A549 (cell line): ENCODE results near the gene COQ2. TPM values are rescaled to one million over a fixed set of nuclear protein-coding genes. Genes with fewer than 3 reads are reported as not detected.

Experiments
- ATAC-seq, 2 experiments: fragments of 200-7000 bp in 1 of 2; fragments of >200 bp in 1 of 2; cut with Nextera tagmentation in 1 of 2; cut with Tn5 transposase in 1 of 2; 3 replicates each; pipeline versions ENCODE4 v1.8.0 to v1.9.1; 2018 to 2020; ENCODE audit warnings: mild to moderate bottlenecking in 1 of 2, moderate library complexity in 1 of 2
- CTCF ChIA-PET: fragments of 300-600 bp; sonication (Branson Sonifier 250); formaldehyde crosslinking; extraction: SDS; loops from one replicate; lab custom pipeline; 2021; ENCODE audit warnings: antibody characterized with exemption, inconsistent platforms; lab: Yijun Ruan, JAX
- POLR2A ChIA-PET: fragments of 350-600 bp; formaldehyde crosslinking; extraction: SDS; loops from one replicate; lab custom pipeline; 2021; ENCODE audit warnings: antibody characterized with exemption, inconsistent platforms; lab: Yijun Ruan, JAX
- DNase-seq, 2 experiments: peaks; one replicate each; pipeline versions ENCODE4 v3.0.0 to v3.0.0-alpha.2; 2011 to 2016; ENCODE audit warnings: low read depth in 1 of 2, low spot score in 1 of 2
- FAIRE-seq: peaks from 2 replicates; lab custom pipeline; 2011; peaks lifted over from hg19 to GRCh38; lab: Jason Lieb, UNC
- H3K27ac ChIP-seq, 2 experiments: fragments of >200 bp; sonication (Bioruptor Twin); formaldehyde crosslinking; 3 replicates each; pipeline ENCODE4 v1.5.1; 2016 to 2017
- H3K4me1 ChIP-seq: fragments of >200 bp; sonication (Bioruptor Twin); formaldehyde crosslinking; 3 replicates; pipeline ENCODE4 v1.6.1; 2016
- H3K4me2 ChIP-seq: fragments of >200 bp; sonication (Bioruptor Twin); formaldehyde crosslinking; 3 replicates; pipeline ENCODE4 v1.6.1; 2016
- H3K4me3 ChIP-seq: fragments of >200 bp; sonication (Bioruptor Twin); formaldehyde crosslinking; 3 replicates; pipeline ENCODE4 v1.5.1; 2016
- H3K9me3 ChIP-seq: fragments of >200 bp; sonication (Bioruptor Twin); formaldehyde crosslinking; 3 replicates; pipeline ENCODE4 v1.6.1; 2016
- ATOH8 ChIP-seq: fragments of 250-450 bp; sonication (Bioruptor Pico); IDR thresholded peaks from 2 replicates; pipeline ENCODE4 v1.5.0; 2020; ENCODE audit warnings: low read depth, mild to moderate bottlenecking, moderate library complexity
- BCL3 ChIP-seq: fragments of >200 bp; sonication (Bioruptor Twin); formaldehyde crosslinking; IDR thresholded peaks from 3 replicates; pipeline ENCODE4 v1.6.1; 2016
- BHLHE40 ChIP-seq: IDR thresholded peaks from 2 replicates; pipeline ENCODE4 v1.6.1; 2012; ENCODE audit warnings: low read depth, low read length, inconsistent platforms
- CEBPB ChIP-seq, 2 experiments: fragments of >200 bp in 1 of 2; sonication (Bioruptor Twin) in 1 of 2; formaldehyde crosslinking in 1 of 2; IDR thresholded peaks; 2 replicates each; pipeline ENCODE4 v1.6.1; 2012 to 2016
- CHD4 ChIP-seq: fragments of 200-600 bp; sonication (generic); IDR thresholded peaks from 2 replicates; pipeline ENCODE4 v1.6.1; 2016; ENCODE audit warnings: antibody characterized with exemption, mild to moderate bottlenecking, borderline replicate concordance
- EHF ChIP-seq: fragments of 250-450 bp; sonication (Bioruptor Pico); IDR thresholded peaks from 2 replicates; pipeline ENCODE4 v1.5.0; 2020; ENCODE audit warnings: mild to moderate bottlenecking
- EP300 ChIP-seq, 2 experiments: fragments of >200 bp; sonication (Bioruptor Twin); formaldehyde crosslinking; IDR thresholded peaks; 2 replicates in 1 of 2; 3 replicates in 1 of 2; pipeline ENCODE4 v1.6.1; 2016 to 2017
- ESRRA ChIP-seq: fragments of 150-350 bp; IDR thresholded peaks from 2 replicates; pipeline ENCODE4 v1.6.1; 2014; ENCODE audit warnings: mild to moderate bottlenecking, low read length, borderline replicate concordance
- FOSB ChIP-seq: fragments of 250-450 bp; sonication (Bioruptor Pico); IDR thresholded peaks from 2 replicates; pipeline ENCODE4 v1.5.0; 2020; ENCODE audit warnings: mild to moderate bottlenecking, moderate library complexity
- FOSL2 ChIP-seq, 2 experiments: fragments of 450-650 bp in 1 of 2; fragments of >200 bp in 1 of 2; sonication (Bioruptor Twin) in 1 of 2; formaldehyde crosslinking; IDR thresholded peaks; 2 replicates each; pipeline versions ENCODE4 v1.5.0 to v1.6.1; 2016 to 2020; ENCODE audit warnings: mild to moderate bottlenecking in 1 of 2, moderate library complexity in 1 of 2
- GATA3 ChIP-seq: IDR thresholded peaks from 2 replicates; pipeline ENCODE4 v1.6.1; 2012; ENCODE audit warnings: borderline replicate concordance
- HEYL ChIP-seq: fragments of 250-450 bp; sonication (Bioruptor Pico); IDR thresholded peaks from 2 replicates; pipeline ENCODE4 v1.8.0; 2021; ENCODE audit warnings: mild to moderate bottlenecking, moderate library complexity
- JUN ChIP-seq, 2 experiments: fragments of >200 bp; sonication (Bioruptor Twin); formaldehyde crosslinking; IDR thresholded peaks; 2 replicates in 1 of 2; 3 replicates in 1 of 2; pipeline ENCODE4 v1.6.1; 2016 to 2017
- KDM1A ChIP-seq: fragments of 200-600 bp; sonication (generic); IDR thresholded peaks from 2 replicates; pipeline ENCODE4 v1.6.1; 2016; ENCODE audit warnings: low read depth, mild to moderate bottlenecking
- KDM5A ChIP-seq: fragments of 200-600 bp; sonication (generic); IDR thresholded peaks from 2 replicates; pipeline ENCODE4 v1.6.1; 2016; ENCODE audit warnings: antibody characterized with exemption, mild to moderate bottlenecking
- PHF8 ChIP-seq: fragments of 200-600 bp; sonication (generic); IDR thresholded peaks from 2 replicates; pipeline ENCODE4 v1.6.1; 2016; ENCODE audit warnings: low read depth, mild to moderate bottlenecking, antibody characterized with exemption, moderate library complexity, borderline replicate concordance
- POLR2A ChIP-seq: IDR thresholded peaks from 2 replicates; pipeline ENCODE4 v1.6.1; 2012; ENCODE audit warnings: mild to moderate bottlenecking, low read length
- RAD21 ChIP-seq, 2 experiments: fragments of >200 bp in 1 of 2; sonication (Bioruptor Twin) in 1 of 2; formaldehyde crosslinking in 1 of 2; IDR thresholded peaks in 1 of 2; conservative IDR thresholded peaks in 1 of 2; 2 replicates in 1 of 2; 3 replicates in 1 of 2; pipeline ENCODE4 v1.6.1; 2012 to 2018; ENCODE audit warnings: inconsistent platforms in 1 of 2
- RARB ChIP-seq: fragments of 250-450 bp; sonication (Bioruptor Pico); IDR thresholded peaks from 2 replicates; pipeline ENCODE4 v1.8.0; 2021; ENCODE audit warnings: mild to moderate bottlenecking, moderate library complexity
- SREBF2 ChIP-seq: fragments of 450-650 bp; IDR thresholded peaks from 2 replicates; pipeline ENCODE4 v1.6.1; 2014; ENCODE audit warnings: mild to moderate bottlenecking, moderate library complexity
- TFCP2L1 ChIP-seq: fragments of 250-450 bp; sonication (Bioruptor Pico); IDR thresholded peaks from 2 replicates; pipeline ENCODE4 v1.5.0; 2021; ENCODE audit warnings: mild to moderate bottlenecking
- TP53 ChIP-seq: fragments of 250-450 bp; sonication (Bioruptor Pico); IDR thresholded peaks from 2 replicates; pipeline ENCODE4 v1.5.0; 2021; ENCODE audit warnings: mild to moderate bottlenecking, moderate library complexity
- ZFP36 ChIP-seq: fragments of 450-650 bp; IDR thresholded peaks from 2 replicates; pipeline ENCODE4 v1.6.1; 2014; ENCODE audit warnings: borderline replicate concordance; ENCODE audit not compliant: partially characterized antibody
- ZNF302 ChIP-seq: fragments of 250-450 bp; sonication (Bioruptor Pico); IDR thresholded peaks from 2 replicates; pipeline ENCODE4 v1.9.0; 2021; ENCODE audit warnings: inconsistent platforms, mild to moderate bottlenecking, moderate library complexity
- WGBS: methylation state at CpG from one replicate; pipeline ENCODE4 v1.1.6; 2017; ENCODE audit errors: missing lambda C conversion rate; 5-methylcytosine and 5-hydroxymethylcytosine counted together
- polyA plus RNA-seq, 4 experiments: library from polyadenylated mRNA; depleted of rRNA in 3 of 4; stranded (reverse); fragments of >200 nt; fragmentation: RNase III in 1 of 4; extraction: RNeasy Plus Mini Kit Qiagen cat#74134 plus additional on column Dnase treatment in 1 of 4; gene quantifications; 2 replicates in 3 of 4; 3 replicates in 1 of 4; pipeline ENCODE4 v1.2.3, GENCODE V29; 2011 to 2017
- TF ChIP-seq, protein P1 (sequence below): IDR thresholded peaks from 2 replicates; pipeline ENCODE4 v1.6.1; 2012; ENCODE audit warnings: low read depth, borderline replicate concordance
- TF ChIP-seq, protein P2 (sequence below): fragments of >200 bp; sonication (Bioruptor Twin); formaldehyde crosslinking; IDR thresholded peaks from 2 replicates; pipeline ENCODE4 v1.6.1; 2016
- TF ChIP-seq, protein P3 (sequence below): IDR thresholded peaks from 2 replicates; pipeline ENCODE4 v1.6.1; 2012
- TF ChIP-seq, protein P4 (sequence below): fragments of 450-650 bp; IDR thresholded peaks from 2 replicates; pipeline ENCODE4 v1.6.1; 2014; ENCODE audit warnings: antibody characterized with exemption
- TF ChIP-seq, protein P5 (sequence below): IDR thresholded peaks from 2 replicates; pipeline ENCODE4 v1.6.1; 2012

The COQ2 gene
- polyA plus RNA-seq, 2 of the 4 experiments (the other 2 are of a cell fraction): 18.5 to 35.9 TPM

DNA sequence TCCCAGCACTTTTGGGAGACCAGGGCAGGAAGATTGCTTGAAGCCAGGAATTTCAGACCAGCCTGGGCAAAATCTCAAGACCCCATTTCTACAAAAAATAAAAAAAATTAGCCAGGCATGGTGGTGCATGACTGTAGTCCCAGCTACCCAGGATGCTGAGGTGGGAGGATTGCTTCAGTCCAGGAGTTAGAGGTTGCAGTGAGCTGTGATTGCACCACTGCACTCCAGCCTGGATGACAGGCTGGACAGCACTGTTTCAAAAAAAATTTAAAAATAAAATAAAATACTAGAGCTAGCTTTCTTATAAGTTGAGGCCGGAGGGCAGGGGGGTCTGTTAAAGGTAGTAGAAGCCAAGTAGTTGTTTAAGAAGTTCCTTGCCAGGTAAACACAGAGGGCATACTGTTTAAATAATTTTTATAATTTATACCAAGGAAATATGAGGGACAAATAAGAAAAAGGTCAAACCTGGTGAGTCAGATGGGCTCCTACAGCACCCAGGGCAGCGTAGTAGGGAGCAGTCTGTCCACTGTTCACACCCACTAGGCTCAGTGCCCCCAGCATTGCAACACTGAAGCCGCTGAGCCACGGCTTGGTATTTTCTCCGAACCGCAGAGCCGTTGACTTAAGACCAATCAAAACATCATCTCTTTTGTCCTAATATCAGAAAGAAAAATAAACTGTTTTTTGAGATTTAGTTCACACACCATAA is 17.3 kb downstream of the COQ2 start (continued):
- TF ChIP-seq, protein P1, sequence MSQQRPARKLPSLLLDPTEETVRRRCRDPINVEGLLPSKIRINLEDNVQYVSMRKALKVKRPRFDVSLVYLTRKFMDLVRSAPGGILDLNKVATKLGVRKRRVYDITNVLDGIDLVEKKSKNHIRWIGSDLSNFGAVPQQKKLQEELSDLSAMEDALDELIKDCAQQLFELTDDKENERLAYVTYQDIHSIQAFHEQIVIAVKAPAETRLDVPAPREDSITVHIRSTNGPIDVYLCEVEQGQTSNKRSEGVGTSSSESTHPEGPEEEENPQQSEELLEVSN: no peak
- TF ChIP-seq POLR2A (no peak), FOSB (CRISPR knock-in tag) (no peak), CHD4 (no peak), GATA3 (peak; percentile 59; the same call in 1 of the 2 replicates), ZNF302 (CRISPR knock-in tag) (no peak), PHF8 (no peak), FOSL2 (IDR thresholded peaks at IDR 0.05) (peak; percentile 49; the same call in 1 of the 2 replicates), FOSL2 (CRISPR knock-in tag; IDR thresholded peaks at IDR 0.05) (peak; percentile 66), EP300 (IDR thresholded peaks at IDR 0.05) (peak in 1 of 2 experiments; percentile 39; a peak in 1 of 5 replicates), BHLHE40 (no peak), EHF (CRISPR knock-in tag) (no peak), CEBPB (IDR thresholded peaks at IDR 0.05) (peak; percentile 71 to 90), SREBF2 (no peak), TP53 (CRISPR knock-in tag) (no peak), JUN (IDR thresholded peaks at IDR 0.05) (peak; percentile 46 to 62; a peak in 3 of 5 replicates), KDM5A (no peak), HEYL (no peak)
- TF ChIP-seq, protein P2, sequence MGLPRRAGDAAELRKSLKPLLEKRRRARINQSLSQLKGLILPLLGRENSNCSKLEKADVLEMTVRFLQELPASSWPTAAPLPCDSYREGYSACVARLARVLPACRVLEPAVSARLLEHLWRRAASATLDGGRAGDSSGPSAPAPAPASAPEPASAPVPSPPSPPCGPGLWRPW: 0 out of 2 replicates have a peak, but pooled peaks have one; percentile 9
- TF ChIP-seq, protein P3, sequence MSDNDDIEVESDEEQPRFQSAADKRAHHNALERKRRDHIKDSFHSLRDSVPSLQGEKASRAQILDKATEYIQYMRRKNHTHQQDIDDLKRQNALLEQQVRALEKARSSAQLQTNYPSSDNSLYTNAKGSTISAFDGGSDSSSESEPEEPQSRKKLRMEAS: no peak

DNA sequence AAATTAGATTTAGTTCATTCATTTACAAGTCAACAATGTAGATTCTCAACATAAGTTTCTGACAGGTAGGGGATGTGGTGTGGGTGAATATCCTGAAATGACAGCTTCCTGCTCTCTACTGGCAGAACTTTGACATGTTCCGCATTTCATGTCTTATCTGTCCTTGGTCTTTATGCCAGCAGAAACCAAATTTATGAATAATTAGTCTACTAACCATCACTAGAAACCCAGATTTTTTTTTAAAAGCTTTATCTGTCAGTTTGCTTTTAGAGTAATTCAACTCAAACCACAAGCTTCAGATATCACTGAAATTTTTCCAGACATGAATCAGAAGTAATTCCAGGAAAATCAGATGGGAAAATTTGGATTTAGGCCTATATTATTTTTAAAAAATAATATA is 17.9 kb downstream of the COQ2 start:
- H3K4me3 ChIP-seq: no peak overlapping the region
- ChIA-PET POLR2A (interaction anchor here (2.6 kb wide), 1 partner anchor 18 kb away, joined by 14 read pairs; the partner anchor contains the start of gene COQ2), CTCF (interaction anchor here (1.1 to 1.5 kb wide), 3 partner anchors 16 to 213 kb away, joined by 3 to 7 read pairs (median 5); no protein-coding TSS in a partner anchor)
- H3K27ac ChIP-seq: peak overlapping the region; percentile 59 to 81
- DNase-seq: no peak
- H3K4me2 ChIP-seq: peak overlapping the region; percentile 77
- no peak for FAIRE-seq
- WGBS: 94% methylated on average over 1 of the region's 1 CpG
- peaks cover 30% of the 10 kb centered on the region for H3K4me1 ChIP-seq
- no peaks in the 10 kb centered on the region for H3K9me3 ChIP-seq
- no peak for ATAC-seq
- TF ChIP-seq SREBF2: no peak
- TF ChIP-seq KDM1A: no peak

DNA sequence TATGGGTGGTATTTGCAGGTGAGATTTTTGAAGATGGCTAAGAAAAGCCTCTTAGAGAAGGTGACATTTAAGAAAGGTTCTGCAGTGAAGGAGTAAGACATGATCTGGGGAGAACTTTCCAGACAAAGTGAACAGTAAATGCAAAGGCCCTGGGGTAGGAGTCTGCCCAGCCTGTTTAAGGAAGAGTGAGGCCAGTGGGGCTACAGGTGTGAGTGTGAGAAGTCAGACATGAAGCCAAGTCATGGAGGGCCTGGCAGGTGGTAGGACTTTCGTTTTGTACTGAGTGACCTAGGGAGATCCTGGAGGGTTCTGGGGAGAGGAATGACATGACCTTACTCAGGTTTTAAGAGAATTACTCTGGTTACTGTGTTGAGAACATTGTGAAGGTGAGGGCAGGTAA is 21.5 kb downstream of the COQ2 start:
- H3K4me2 ChIP-seq: no peak overlapping the region
- peaks cover 26% of the 10 kb centered on the region for H3K4me1 ChIP-seq
- 67% methylated on average over 1 of the region's 1 CpG for WGBS
- no peak overlapping the region for H3K27ac ChIP-seq
- FAIRE-seq (no peak), DNase-seq (no peak), ATAC-seq (no peak)
- H3K9me3 ChIP-seq: no peaks in the 10 kb centered on the region
- ChIA-PET CTCF (interaction anchor here (1.2 to 2.4 kb wide), 3 partner anchors 20 to 189 kb away, joined by 3 to 6 read pairs (median 5); no protein-coding TSS in a partner anchor), POLR2A (no interaction called here)
- no peak overlapping the region for H3K4me3 ChIP-seq
- no peak for TF ChIP-seq ATOH8 (CRISPR knock-in tag)
- TF ChIP-seq ZFP36: no peak
- TF ChIP-seq, protein P4, sequence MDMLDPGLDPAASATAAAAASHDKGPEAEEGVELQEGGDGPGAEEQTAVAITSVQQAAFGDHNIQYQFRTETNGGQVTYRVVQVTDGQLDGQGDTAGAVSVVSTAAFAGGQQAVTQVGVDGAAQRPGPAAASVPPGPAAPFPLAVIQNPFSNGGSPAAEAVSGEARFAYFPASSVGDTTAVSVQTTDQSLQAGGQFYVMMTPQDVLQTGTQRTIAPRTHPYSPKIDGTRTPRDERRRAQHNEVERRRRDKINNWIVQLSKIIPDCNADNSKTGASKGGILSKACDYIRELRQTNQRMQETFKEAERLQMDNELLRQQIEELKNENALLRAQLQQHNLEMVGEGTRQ: no peak
- TF ChIP-seq EHF (CRISPR knock-in tag): no peak
- no peak for TF ChIP-seq BCL3
- TF ChIP-seq TFCP2L1 (CRISPR knock-in tag): no peak
- TF ChIP-seq RARB (CRISPR knock-in tag): no peak
- TF ChIP-seq ESRRA: no peak
- TF ChIP-seq PHF8: no peak
- TF ChIP-seq, protein P3: no peak
- TF ChIP-seq, protein P5, sequence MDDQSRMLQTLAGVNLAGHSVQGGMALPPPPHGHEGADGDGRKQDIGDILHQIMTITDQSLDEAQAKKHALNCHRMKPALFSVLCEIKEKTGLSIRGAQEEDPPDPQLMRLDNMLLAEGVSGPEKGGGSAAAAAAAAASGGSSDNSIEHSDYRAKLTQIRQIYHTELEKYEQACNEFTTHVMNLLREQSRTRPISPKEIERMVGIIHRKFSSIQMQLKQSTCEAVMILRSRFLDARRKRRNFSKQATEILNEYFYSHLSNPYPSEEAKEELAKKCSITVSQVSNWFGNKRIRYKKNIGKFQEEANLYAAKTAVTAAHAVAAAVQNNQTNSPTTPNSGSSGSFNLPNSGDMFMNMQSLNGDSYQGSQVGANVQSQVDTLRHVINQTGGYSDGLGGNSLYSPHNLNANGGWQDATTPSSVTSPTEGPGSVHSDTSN: no peak
- TF ChIP-seq RAD21 (conservative IDR thresholded peaks at IDR 0.05 in 1 of 2, IDR thresholded peaks at IDR 0.05 in 1 of 2): no peak
